Umbilical cord (tissue), 2 donors: ENCODE data around the gene DLX6. TPM values are rescaled to one million over a fixed set of nuclear protein-coding genes. Genes with fewer than 3 reads are reported as not detected.

Experiments used
- DNase-seq: peaks from one replicate; pipeline ENCODE4 v3.0.0-alpha.2; 2015; ENCODE audit warnings: low spot score
- total RNA-seq: library from RNA; depleted of rRNA; stranded (reverse); fragments of >200 nt; gene quantifications from one replicate; pipeline ENCODE4 v1.2.3, GENCODE V29; 2014; ENCODE audit warnings: low replicate concordance; ENCODE audit not compliant: insufficient read depth

Gene DLX6
- 2.4 TPM for total RNA-seq

DNA sequence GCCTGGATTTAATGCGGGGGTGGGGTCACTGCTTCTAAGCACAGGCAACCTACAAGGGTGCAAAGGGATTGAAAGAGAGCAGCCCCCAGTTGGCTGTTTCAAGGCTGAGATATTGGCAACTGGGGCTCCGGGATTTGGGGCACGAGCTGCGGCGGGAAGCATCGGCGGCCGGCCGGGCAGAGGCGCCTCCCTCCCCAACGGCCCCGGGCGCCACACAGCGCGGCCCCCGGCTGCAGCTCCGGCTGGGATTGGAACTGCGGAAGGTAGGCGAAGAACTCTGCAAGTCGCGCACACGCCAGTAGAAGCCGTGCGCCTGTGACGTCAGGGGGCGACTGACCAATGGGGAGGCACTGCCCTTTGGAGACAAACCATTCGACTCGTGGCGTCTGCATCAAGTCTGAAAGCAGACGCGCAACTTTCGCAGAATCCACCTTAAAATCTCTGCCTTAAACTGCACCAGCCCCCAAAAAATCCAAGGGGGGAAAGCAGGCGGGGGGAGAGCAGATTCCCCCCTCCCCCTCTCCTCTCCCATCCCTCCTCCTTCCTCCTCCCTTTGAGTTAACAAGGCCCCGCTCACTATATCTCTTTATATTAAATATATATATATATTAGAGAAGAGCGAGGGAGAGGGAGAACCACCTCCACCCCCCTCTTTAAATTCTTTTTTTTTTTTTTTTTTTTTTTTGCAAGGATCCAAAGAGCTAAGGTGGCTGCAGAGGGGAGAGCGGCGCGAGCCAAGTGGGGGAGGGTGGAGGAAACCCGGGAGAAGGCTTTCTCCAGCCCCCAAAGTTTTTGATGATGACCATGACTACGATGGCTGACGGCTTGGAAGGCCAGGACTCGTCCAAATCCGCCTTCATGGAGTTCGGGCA, at the start of gene DLX6:
DLX6 (plus strand) TSS at position 371 of the 872 bp plus-strand sequence; CDS start at position 796, 425 bp downstream.
- DNase-seq = peak; percentile 45

DNA sequence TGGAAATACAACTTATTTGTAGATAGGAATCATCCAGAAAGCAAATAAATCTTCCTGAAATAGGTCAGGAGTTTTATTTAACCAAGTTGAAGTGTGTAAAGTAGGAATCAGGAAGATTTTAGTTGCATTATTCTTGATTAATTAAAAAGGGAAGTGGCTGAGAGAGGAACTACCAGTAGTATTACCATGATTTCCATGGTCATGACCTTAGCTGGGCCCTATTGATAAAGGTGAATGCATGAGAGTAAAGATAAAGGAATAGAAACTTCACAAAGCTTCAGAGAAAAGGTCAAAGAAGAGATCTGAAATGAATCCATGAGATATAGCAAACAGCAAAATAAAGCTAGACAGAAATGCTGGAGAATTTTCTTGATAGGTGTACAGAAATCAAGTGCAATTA, 46.2 kb upstream of the DLX6 start:
- DNase-seq = no peak

DNA sequence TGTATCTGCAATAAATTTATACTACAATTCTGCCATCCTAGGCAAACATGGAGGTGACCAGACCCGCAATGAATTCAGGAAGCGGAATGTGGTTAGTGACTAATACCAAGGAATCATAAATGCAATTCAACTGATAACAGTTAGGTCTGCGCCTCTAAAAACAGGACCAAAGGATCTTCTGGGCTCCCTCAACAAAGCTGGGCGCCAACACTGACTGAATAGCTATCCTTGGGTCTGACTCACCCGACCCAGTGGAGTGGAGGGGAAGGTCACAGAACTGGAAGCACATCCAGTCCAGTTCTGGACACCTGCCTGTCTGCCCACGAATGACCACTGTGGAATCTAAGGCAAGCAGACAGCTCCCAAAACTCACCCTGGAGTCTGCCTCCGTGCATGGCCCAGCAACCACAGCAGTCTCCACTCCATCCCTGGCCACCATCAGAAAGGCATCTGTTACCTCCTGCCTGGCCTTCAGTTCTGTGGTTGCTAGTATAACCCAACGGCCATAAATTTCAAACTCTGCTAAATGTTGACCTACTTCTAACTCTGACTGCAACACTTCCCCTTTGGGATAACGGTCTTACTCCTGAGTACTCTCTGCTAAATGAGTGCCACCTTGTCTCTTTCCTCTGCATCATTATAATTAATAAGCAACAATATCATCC, 43.0 kb upstream of the DLX6 start:
- DNase-seq = no peak

DNA sequence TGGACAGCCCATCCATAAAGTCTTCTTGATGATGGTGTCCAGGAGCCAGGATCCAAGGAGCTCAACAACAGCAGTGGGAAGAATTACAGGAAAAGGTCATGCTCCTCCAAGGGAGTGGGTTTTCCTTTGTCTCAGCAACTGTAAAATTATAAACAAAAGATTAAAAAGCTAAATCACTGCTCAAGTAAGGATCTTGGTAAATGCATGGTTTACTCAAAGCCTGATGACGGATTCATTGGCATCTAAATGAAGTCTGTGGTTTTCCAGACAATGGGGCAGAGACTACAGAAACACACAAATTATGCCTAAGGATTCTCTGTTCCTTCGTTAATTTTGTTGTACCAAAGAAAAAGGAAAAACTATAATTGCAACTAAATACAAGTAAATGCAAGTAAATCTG, 36.4 kb upstream of the DLX6 start:
- no peak for DNase-seq

DNA sequence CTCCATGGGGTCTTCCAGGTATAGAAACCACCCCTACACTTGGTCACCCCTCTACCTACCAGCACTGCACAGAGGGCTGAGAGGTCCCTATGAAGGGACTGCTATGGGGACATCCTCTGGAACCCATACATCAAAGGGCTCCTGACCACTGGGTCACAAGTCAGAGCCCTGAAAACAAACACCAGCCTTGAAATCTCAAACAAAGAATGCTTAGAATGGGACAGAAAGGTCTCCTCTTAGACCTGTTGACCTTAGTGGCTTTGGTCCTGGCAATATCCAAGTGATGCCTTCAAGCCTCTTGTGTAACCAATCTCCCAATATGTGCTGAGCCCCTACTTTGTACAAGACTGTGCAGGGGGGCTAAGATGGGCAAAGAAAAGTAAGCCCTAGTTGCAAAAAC, 34.6 kb upstream of the DLX6 start:
- DNase-seq = no peak

DNA sequence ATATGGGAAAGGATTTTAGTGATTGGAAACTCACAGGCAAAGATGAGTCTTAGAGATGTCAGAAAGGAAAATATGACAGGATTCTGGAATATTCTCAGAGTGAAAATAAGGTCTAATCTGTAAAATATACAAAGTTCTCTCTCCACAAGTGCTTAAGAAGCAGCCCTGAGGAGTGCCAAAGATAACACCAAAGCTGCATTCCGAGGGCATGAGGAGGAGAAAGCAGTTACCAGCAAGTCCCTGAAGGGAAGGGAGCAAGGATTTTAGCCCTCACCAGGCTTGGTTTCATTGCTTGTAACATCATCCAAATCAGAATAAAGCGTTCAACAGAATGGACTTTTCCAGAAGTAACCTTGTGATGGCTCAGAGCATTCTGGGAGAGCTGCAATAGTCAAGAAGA, 31.4 kb upstream of the DLX6 start:
- no peak for DNase-seq

DNA sequence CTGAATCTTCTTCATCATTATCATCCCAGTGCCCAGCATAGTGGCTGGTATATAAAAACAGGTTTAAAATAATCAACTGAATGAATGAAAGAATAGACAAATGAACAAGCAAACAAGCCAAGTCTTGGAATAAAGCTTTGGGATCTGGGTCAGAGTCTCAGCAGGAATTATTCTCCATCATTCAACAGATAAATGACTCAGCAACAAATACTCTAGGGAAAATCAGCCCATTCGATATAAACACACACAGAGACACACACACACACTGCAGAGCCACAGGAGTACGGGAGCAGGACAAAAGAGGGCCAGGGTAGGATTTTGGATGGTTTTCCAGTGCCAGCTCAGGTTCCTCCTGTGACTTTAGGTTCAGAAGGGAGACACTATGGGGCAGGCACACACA, 29.2 kb upstream of the DLX6 start:
- no peak for DNase-seq

DNA sequence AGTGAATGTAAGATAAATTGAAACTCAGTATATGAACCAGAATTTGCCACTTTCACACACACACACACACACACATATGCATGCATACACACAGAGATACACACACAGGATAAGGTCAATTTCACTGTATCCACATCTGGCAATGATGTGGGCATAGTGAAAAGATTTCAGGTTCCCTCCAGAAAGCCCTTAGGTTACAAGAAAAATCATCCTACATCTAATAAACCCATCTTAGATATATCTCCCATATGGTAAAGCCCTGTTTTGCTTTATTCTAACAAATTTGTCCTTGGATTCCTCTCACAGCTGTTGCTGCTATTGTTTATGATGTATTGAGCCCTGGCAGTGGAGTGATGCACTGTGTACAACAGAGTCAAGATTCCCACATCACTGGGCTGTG, 27.9 kb upstream of the DLX6 start:
- no peak for DNase-seq

DNA sequence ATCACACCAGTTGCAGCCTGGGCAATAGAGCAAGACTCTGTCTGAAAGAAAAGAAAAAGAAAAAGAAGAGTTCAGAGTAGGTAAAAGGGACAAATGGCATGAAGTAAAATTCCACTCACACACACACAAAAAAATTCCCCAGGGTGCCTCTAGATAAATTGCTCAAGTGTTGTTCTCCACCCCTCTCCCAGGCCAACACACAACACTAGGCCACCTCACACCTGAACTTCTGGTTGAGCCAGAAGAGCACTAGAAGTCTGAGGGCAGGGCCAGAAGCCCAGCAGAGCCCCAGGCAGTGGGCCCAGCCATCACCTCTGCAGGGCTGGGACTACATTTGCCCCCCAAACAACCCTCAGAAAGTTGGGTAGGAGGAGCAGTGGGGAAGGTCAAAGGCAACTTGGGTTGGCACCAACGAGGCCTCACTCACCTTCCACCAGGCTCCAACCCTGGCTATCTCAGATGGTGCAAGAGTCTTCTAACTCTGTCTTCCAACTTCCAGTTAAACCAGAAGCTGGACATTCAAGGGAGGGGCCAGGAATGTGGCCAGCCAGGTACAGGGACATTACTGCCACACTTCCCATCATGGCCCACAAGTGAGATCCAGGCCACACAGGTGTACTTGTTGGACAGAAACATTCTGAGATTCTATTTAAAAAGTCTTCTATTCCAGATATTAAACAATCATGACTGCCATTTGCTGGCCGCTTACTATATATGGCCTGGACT, 25.6 kb upstream of the DLX6 start:
- DNase-seq = no peak

DNA sequence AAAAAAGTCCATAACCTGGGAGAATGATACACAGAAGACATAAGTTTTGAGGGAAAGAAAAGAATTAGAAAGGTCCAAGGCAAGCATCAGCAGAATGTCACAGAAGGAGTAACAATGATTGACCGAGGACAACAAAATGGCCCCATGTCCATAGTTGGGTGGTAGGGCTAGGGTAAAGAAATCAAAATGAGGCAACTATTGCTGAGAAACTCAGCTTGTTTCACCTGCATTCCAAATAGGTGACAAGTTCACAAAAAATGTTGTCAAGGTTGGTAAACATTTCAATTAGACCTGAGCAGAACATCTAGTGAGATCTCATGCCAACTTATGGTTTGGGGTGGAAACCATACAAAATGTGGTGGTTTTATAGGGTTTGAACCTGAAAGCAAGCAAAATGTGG, 22.8 kb upstream of the DLX6 start:
- DNase-seq = no peak

DNA sequence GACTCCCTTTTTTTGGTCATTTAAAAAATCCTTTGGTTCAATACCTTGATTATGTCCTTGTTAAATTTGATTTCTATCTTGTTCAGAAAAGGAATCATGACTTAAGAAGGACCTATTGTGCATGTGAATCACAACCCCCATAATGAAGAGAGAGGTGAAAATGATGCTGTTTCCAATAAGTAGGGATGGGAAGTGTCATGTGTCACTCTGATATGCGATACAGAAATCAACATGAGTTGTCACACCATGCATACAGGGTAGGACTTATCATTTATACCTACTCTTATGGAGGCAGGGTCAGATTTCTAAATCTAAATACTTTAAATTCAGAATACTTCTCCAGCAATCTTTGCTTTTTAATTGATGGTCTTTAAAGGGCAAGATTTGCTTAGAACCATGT, 19.4 kb upstream of the DLX6 start:
- DNase-seq = no peak

DNA sequence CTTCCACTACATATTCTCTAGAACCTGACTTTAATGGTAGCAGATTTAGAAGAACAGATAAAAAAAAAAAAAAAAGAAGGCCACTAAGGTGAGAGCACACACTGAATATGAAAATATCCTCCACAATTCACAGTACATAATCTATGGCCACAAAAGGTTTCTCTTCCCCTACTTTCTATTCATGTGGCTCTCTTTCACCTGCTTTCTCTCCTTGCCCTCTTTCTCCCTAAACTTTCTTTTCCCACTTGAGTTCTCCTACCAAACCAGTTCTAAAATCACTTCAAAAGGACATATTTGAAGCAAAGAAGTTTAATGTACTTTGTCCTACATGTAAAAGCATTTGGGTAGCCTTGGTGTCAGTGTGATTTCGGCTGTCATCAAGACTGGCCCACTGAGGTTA, 18.5 kb upstream of the DLX6 start:
- no peak for DNase-seq

DNA sequence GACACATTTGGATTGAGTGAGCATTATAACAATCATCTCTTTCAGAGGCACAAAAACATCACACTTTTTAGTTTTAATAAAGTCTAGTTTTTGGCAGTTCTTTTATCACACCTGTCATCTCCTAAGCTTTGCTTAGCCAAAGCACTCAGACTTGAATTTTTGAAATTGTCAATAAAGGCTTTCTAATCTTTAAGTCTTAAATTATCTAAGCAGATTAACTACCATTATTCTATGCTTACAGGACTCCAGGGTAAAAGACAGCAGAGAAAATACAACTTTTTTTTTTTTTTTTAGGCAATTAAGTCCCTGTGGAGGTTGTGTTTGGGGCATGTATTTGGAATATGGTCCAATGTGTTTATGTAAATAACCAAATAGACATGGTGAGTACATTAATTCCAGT, 17.6 kb upstream of the DLX6 start:
- DNase-seq = no peak

DNA sequence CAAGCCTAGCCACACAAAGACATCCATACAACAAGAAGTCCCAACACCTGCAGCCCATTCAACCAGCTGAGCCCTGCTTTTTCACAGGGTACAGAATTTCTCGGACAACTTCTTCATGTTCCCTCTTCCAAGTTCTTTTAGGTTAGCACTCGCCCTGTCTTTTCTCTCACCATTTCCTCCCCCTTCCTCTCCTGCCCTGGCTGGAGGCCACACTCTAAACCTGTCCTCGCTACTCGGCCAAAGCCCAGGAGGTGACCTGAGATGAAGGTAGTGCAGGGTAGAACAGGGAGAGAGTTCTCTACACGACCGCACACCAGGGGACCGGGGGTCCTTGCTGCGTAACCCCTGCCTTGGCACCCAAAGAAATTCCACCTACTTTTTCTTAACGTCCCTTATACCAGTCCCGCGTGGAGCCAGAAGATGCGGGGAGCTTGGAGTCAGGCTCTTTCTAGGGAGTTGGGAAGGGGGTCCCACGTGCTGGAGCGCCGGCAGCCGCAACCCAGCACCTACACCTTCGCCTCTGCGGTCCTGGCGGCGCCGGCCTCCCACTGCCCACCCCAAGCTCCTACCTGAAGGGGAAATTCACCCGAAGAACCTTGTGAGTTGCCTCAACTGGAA, 16.0 kb upstream of the DLX6 start:
- no peak for DNase-seq

DNA sequence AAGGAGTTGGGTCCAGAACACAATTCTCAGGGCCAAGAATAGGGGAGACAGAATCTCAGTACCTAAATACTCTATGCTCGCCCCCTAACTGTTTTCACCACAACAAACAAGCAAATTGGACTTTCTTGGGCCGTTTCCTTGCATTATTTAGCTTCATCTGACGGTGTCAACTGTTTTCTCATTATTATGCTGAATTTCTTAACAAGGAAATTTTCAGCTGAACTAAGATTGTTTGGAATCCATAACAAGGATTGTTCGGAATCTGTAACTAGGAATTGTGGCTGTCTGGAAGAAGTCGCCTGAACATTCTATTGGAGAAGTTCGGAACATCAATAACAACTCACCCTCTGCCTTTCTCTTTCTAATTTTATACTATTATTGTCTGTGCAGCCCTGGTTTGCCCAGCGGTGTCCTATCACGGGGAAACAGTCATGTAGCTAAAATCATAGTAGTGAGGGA, 15.5 kb upstream of the DLX6 start:
- DNase-seq = no peak

DNA sequence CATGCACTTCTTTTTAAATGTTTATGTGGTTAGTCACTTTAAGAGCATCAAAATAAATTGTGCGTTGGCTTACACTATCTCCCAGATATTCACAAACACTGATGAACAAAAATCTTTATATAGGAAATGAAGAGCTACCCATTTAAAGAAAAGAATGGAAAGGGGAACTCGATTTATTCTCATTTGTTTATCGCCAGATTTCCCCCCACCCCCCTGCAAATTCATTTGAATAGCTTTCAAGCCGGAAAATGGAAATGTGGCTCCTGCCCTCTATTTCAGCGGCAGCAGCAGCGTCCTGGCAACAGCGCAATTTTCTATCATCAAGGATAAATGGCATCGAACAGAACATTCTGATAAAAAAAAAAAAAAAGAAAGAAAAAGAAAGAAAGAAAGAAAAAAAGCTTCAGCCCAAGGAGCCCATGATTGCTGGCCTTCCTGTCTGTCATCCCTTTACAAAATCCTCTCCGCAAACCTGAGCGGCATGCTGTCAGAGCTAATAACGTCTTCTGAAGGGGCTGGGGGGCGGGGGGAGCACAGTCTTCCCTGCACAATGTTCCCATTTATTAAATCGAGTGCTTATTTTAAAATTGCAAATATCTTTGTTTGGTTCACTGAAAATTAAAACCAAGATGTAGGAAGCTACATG, 13.7 kb upstream of the DLX6 start:
- DNase-seq = no peak

DNA sequence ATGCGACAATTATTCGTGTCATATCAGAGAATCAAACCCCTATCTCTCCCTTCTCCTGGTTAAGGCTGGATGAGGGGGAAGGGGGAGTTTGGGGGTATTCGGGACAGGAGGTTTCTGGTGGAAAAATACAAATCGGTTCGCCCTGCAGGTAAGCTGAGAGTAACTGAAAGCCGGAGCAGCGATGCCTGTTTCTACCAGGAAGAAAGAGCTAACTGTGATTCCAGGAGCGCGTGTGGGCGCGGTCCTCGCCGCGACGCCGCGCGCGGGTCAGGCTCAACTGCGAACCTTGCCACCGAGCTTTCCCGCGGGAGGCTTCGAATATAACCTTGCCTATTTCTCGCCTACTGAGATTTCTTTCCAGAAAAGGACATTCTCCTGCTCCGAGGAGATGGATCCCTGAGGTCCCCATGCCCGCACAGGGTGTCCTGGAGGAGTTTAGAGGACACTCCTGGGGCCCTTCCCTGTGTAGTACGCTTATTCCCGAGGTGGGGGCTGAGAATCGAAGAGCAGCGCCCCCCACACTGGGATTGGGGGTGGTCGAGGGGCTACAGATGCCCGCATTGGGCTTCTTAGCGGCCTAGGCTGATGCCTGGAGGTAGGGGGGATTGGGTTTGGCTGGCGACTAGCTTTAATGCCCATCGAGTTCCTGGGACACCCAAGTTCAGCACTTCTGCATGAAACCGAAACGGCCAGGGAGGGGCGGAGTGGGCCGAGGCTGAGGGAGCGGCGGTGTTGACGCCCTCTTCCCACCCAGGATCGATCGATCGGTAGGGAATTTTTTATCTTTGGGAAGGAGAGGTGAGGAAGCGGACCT, 13.0 kb upstream of the DLX6 start:
- no peak for DNase-seq

DNA sequence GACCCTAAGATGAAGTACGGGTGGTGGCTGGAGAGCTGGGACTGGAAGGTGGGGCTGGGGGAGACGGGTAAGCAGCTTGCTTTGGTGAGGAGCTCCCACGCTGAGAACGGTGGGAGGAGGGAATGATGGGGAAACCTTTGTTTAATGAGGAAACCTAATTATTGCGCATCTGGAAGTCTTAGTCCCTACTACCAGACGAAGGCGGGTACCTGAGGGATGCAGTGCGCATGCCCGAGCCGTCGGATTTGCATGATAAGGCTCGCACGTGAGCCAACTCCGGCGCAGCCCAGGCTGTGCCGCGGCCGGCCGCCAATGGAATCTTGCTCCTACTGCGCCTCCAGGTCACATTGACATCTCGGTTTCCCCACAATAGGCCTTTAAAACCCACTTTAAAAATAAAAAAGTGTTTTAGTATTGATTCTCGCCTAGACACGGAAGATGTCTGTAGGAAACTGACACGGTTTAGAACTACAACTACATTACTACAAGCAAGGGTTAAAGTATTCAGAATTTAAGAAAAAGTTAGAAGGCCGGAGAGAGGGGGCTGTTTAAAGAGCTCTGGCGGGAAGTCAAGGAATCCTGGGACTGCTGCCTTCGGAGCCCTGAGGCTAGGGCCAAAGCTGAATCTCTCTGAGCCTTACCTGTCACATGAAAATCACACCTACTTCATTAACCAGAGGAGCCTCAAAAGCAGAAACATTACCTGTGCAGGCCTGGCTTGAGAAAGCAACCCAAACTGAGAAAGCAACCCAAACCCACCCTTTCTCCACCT, 12.1 kb upstream of the DLX6 start:
- DNase-seq = no peak

DNA sequence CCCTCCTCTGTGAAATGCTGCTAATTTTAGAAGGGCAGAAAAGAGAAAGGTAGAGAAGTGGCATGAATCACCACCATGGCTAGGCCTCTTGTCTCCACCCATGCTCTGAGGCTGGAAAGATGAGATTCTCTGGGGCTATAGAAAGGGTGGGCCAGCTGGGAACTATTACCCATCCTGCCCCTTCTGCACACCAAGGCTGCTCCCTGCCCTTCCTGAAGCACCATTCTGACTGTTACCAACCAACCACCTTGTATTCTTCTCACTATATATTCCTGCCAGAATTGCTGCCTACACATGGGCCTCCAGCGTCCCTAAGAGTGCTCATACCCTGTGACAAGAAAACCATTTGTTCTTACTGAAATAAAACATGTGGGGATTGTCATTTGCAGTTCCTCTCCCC, 11.4 kb upstream of the DLX6 start:
- DNase-seq = no peak
